ENCODE data around the gene SIPA1L3.

The SIPA1L3 gene

DNA sequence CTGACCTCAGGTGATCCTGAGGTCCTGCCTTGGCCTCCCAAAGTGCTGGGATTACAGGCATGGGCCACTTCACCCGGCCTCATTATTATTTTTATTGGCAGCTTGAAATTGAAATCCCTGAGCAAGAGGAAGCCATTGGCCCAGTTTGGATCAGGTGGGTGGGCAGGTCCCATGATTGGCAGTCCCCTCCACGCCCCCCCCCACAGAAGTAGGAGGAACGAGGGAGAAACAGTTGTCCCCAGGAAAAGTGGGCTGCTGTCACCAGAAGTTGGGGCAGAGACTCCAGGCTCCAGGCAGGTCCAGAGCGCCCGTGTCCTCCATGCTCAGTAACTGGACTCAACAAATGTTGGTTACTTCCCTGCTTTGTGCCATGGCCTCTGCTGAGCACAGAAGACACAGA is 70.4 kb downstream of the SIPA1L3 start:
- H3K9ac ChIP-seq: no peak overlapping the region
- no peak overlapping the region for H3K4me2 ChIP-seq
- no peak overlapping the region for H3K4me3 ChIP-seq (IDR thresholded peaks at IDR 0.05; ENCODE audit: insufficient read depth, low read depth, low read length)
- no peaks in the 10 kb centered on the region for H3K36me3 ChIP-seq (ENCODE audit: insufficient read depth)
- no peaks in the 10 kb centered on the region for H3K79me2 ChIP-seq (ENCODE audit: insufficient read depth, low read depth)
- no peak overlapping the region for H3K27ac ChIP-seq
- H4K20me1 ChIP-seq (ENCODE audit: insufficient read depth): no peaks in the 10 kb centered on the region
- no peak for TF ChIP-seq CTCF (conservative IDR thresholded peaks at IDR 0.05; ENCODE audit: low read depth, low read length)
- no peaks in the 10 kb centered on the region for H3K4me1 ChIP-seq (ENCODE audit: low read depth, poor library complexity, severe bottlenecking)
- H2AFZ ChIP-seq (ENCODE audit: low read depth): no peak overlapping the region
- no peaks in the 10 kb centered on the region for H3K27me3 ChIP-seq (ENCODE audit: insufficient read depth, low read depth)

- Histone ChIP-seq H4K20me1 (ENCODE audit: insufficient read depth) (no peaks in the 10 kb centered on the region), H3K4me2 (no peak overlapping the region), H3K4me1 (ENCODE audit: low read depth, poor library complexity, severe bottlenecking) (no peaks in the 10 kb centered on the region), H3K27ac (no peak overlapping the region), H3K27me3 (ENCODE audit: insufficient read depth, low read depth) (no peaks in the 10 kb centered on the region), H3K79me2 (ENCODE audit: insufficient read depth, low read depth) (no peaks in the 10 kb centered on the region), H2AFZ (ENCODE audit: low read depth) (no peak overlapping the region), H3K9ac (no peak overlapping the region), H3K4me3 (IDR thresholded peaks at IDR 0.05; ENCODE audit: insufficient read depth, low read depth, low read length) (no peak overlapping the region), H3K36me3 (ENCODE audit: insufficient read depth) (no peaks in the 10 kb centered on the region)
- TF ChIP-seq CTCF (conservative IDR thresholded peaks at IDR 0.05; ENCODE audit: low read depth, low read length): no peak
Observed at GRCh38 chr19:37977992-37978391, 71.0 kb downstream of the SIPA1L3 start.

DNA sequence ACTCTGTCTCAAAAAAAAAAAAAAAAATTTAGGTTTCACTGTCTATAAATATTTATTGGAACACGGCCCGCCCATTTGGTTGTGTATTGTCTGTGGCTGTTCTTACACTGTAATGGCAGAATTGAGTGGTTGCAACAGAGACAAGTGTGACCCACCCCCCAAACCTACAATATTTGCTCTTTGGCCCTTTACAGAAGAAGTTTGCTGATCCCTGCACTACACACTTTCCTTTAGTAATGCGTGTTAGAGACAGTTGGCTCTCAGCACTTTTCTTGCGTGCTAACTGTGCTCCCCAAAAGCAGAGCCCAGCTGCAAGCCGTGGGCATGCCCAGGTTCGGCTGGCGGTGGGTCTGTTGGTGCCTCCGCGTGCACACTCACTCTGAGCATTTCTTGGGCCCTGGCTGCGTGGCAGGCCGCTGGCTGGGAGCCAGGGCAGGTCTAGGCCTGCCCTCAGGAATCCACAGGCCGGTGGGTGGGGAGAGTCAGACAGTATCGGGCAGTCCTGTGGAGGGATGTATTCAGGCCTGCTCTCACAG is 72.6 kb downstream of the SIPA1L3 start:
- no peak overlapping the region for H3K4me3 ChIP-seq (IDR thresholded peaks at IDR 0.05; ENCODE audit: insufficient read depth, low read depth, low read length)
- no peak overlapping the region for H3K4me2 ChIP-seq
- no peak overlapping the region for H3K9ac ChIP-seq
- H3K27ac ChIP-seq: no peak overlapping the region
- H3K27me3 ChIP-seq (ENCODE audit: insufficient read depth, low read depth): no peaks in the 10 kb centered on the region
- no peaks in the 10 kb centered on the region for H4K20me1 ChIP-seq (ENCODE audit: insufficient read depth)
- TF ChIP-seq CTCF (conservative IDR thresholded peaks at IDR 0.05; ENCODE audit: low read depth, low read length): no peak
- H3K79me2 ChIP-seq (ENCODE audit: insufficient read depth, low read depth): no peaks in the 10 kb centered on the region
- H2AFZ ChIP-seq (ENCODE audit: low read depth): no peak overlapping the region
- H3K4me1 ChIP-seq (ENCODE audit: low read depth, poor library complexity, severe bottlenecking): no peaks in the 10 kb centered on the region
- H3K36me3 ChIP-seq (ENCODE audit: insufficient read depth): no peaks in the 10 kb centered on the region

DNA sequence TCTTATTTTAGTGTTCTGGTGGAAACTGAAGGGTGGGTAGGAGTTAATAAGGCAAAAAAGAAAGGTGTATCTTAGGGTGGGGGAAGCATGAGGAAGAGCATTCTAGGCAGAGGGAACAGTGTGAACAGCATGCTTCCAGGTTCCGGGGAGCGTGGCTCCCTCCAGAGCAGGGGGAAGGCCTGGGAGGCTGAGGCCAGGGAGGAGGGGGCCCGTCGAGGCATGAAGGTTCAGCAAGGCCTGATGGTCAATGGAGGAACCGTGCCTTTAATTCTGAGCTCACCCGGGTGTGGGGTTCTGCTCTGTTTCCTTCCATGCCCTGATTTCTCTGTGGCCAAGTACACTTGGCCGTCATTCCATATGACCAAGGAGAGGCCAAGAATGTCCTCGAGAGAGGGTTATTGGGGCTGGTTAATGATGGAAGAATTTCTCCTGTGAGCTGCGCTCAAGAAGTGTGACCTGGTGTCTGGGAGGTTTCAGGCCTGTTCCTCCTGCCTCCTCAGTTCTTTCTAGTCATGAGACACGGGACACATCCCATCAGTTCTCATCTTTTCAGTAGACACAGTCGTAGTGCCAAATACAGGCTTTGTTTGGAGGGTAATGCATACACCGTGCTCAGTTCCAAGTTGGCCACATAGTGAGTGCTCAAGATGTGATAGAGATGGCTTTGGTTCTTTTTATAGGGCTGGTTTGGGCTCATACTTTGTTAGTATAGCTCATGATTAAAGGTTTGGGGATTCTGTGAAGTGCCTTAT is 73.6 kb downstream of the SIPA1L3 start:
- H2AFZ ChIP-seq (ENCODE audit: low read depth): no peak overlapping the region
- H3K4me2 ChIP-seq: no peak overlapping the region
- TF ChIP-seq CTCF (conservative IDR thresholded peaks at IDR 0.05; ENCODE audit: low read depth, low read length): no peak
- H3K79me2 ChIP-seq (ENCODE audit: insufficient read depth, low read depth): no peaks in the 10 kb centered on the region
- H3K27me3 ChIP-seq (ENCODE audit: insufficient read depth, low read depth): no peaks in the 10 kb centered on the region
- H3K9ac ChIP-seq: no peak overlapping the region
- no peaks in the 10 kb centered on the region for H3K36me3 ChIP-seq (ENCODE audit: insufficient read depth)
- no peaks in the 10 kb centered on the region for H3K4me1 ChIP-seq (ENCODE audit: low read depth, poor library complexity, severe bottlenecking)
- no peak overlapping the region for H3K27ac ChIP-seq
- H4K20me1 ChIP-seq (ENCODE audit: insufficient read depth): no peaks in the 10 kb centered on the region
- no peak overlapping the region for H3K4me3 ChIP-seq (IDR thresholded peaks at IDR 0.05; ENCODE audit: insufficient read depth, low read depth, low read length)

Data from KMS-11 (cell line).